OCI-LY3 (cell line): ENCODE results near the gene PLD6.

Experiments used
- CTCF ChIP-seq: fragments of 200-600, 300-600 bp; sonication (generic); IDR thresholded peaks from 2 replicates; pipeline ENCODE4 v1.5.1; 2014; ENCODE audit warnings: antibody characterized with exemption, low read length, low read depth
- EZH2phosphoT487 ChIP-seq: fragments of 200-600 bp; shearing (Covaris generic); IDR thresholded peaks from 2 replicates; pipeline ENCODE4 v1.6.1; 2018; ENCODE audit warnings: antibody characterized with exemption, mixed run types, low read depth

GRCh38 chr17:17153709-17154108, 52.4 kb downstream of the PLD6 start:
- TF ChIP-seq CTCF, result no peak
- TF ChIP-seq EZH2phosphoT487, result no peak
